Rectal smooth muscle tissue (tissue), 1 donor: ENCODE data around the gene FAM210A.

Experiments
- H3K27ac ChIP-seq: one replicate; pipeline ENCODE4 v1.7.0; 2013; ENCODE audit warnings: low read depth, low read length, inconsistent platforms
- H3K27me3 ChIP-seq: one replicate; pipeline ENCODE4 v1.7.0; 2013; ENCODE audit warnings: low read length; ENCODE audit not compliant: control insufficient read depth, insufficient read depth
- H3K36me3 ChIP-seq: one replicate; pipeline ENCODE4 v1.7.0; 2013; ENCODE audit warnings: low read length; ENCODE audit not compliant: control insufficient read depth, insufficient read depth
- H3K4me1 ChIP-seq: one replicate; pipeline ENCODE4 v1.7.0; 2013; ENCODE audit warnings: low read length; ENCODE audit not compliant: control insufficient read depth, insufficient read depth
- H3K4me3 ChIP-seq: one replicate; pipeline ENCODE4 v1.7.0; 2013; ENCODE audit warnings: low read length
- H3K9ac ChIP-seq: one replicate; pipeline ENCODE4 v1.7.0; 2013; ENCODE audit warnings: low read length

Gene FAM210A

DNA sequence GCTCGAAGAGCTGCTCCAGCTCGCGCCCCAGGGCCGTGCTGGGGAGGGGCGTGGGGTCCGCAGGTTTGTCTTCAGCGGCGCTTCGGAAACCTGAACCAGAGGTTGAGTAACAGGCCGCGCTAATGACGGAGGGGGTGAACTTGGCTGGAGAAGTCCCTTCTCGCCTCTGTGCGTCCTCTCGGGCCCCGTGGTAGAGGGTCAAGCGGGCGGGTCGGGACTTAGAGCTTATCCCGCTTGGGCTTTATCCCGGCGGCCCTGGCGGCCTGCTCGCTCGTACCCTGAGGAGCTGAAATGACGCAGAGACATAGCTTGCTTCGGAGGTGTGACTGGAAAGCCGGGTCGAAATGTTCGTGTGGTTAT lies 594 bp upstream of the FAM210A start:
- Histone ChIP-seq H3K4me1 (peaks cover 5% of the 10 kb centered on the region), H3K27ac (peak overlapping the region; percentile 89), H3K36me3 (no peaks in the 10 kb centered on the region), H3K4me3 (peak overlapping the region; percentile 99), H3K9ac (peak overlapping the region; percentile 72), H3K27me3 (no peaks in the 10 kb centered on the region)

GRCh38 chr18:13725566-13726231 lies 659 bp downstream of the FAM210A start:
- Histone ChIP-seq H3K27me3 (no peaks in the 10 kb centered on the region), H3K36me3 (no peaks in the 10 kb centered on the region), H3K4me3 (peak overlapping the region; percentile 99), H3K9ac (peak overlapping the region; percentile 42), H3K4me1 (peaks cover 5% of the 10 kb centered on the region), H3K27ac (peak overlapping the region; percentile 89)

DNA sequence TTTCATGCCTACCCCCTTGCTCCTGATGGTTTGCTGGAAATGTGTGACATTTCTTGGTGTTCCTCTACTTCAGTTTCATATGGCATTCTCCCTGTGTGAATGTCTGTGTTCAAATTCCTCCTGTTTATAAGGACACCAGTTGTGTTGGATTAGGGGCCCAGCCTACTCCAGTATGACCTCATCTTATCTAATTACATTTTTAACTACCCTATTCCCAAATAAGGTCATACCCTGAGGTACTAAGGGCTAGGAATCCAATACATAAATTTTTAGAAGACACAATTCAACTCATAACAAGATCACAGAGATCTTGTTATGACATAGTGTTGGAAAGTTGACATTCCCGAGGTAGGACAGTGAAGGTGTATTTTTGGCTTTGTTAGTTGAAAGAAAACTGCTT lies 5.5 kb downstream of the FAM210A start:
- Histone ChIP-seq H3K9ac (no peak overlapping the region), H3K36me3 (no peaks in the 10 kb centered on the region), H3K4me1 (peaks cover 3% of the 10 kb centered on the region)

GRCh38 chr18:13720123-13720522 lies 6.2 kb downstream of the FAM210A start:
- Histone ChIP-seq H3K9ac (no peak overlapping the region), H3K27ac (no peak overlapping the region), H3K27me3 (no peaks in the 10 kb centered on the region), H3K4me1 (peaks cover 3% of the 10 kb centered on the region), H3K4me3 (no peak overlapping the region), H3K36me3 (no peaks in the 10 kb centered on the region)

More for the DNA sequence above, 5.5 kb downstream of the FAM210A start:
- no peak overlapping the region for H3K4me3 ChIP-seq
- H3K27ac ChIP-seq: no peak overlapping the region
- no peaks in the 10 kb centered on the region for H3K27me3 ChIP-seq

GRCh38 chr18:13716916-13717315 lies 9.4 kb downstream of the FAM210A start:
- no peak overlapping the region for H3K9ac ChIP-seq
- H3K4me3 ChIP-seq: no peak overlapping the region
- H3K27ac ChIP-seq: no peak overlapping the region
- no peaks in the 10 kb centered on the region for H3K27me3 ChIP-seq
- H3K36me3 ChIP-seq: no peaks in the 10 kb centered on the region
- no peaks in the 10 kb centered on the region for H3K4me1 ChIP-seq

DNA sequence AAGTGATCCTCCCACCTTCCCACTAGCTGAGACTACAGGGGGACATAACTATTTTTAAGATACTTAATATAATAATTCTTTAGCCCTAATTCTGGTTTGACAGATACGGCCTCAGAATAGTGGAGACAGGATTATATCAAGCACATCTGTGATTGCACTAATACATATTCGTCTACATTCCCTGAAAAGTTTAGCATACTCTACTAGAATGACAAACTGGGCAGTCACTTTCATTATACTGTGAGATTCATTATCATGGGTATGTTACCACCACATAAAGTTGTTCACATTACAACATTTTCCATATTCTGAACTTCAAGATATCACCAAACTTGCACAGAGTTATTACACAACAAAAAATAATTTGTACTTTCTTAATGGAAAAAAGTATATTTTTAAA lies 11.0 kb downstream of the FAM210A start:
- H3K4me3 ChIP-seq: no peak overlapping the region
- no peak overlapping the region for H3K9ac ChIP-seq

GRCh38 chr18:13713455-13714055 lies 12.8 kb downstream of the FAM210A start:
- no peaks in the 10 kb centered on the region for H3K27me3 ChIP-seq
- no peak overlapping the region for H3K27ac ChIP-seq
- H3K36me3 ChIP-seq: no peaks in the 10 kb centered on the region
- H3K4me3 ChIP-seq: no peak overlapping the region
- no peaks in the 10 kb centered on the region for H3K4me1 ChIP-seq
- no peak overlapping the region for H3K9ac ChIP-seq

More for the DNA sequence above, 11.0 kb downstream of the FAM210A start:
- H3K4me1 ChIP-seq: no peaks in the 10 kb centered on the region
- H3K27me3 ChIP-seq: no peaks in the 10 kb centered on the region
- H3K36me3 ChIP-seq: no peaks in the 10 kb centered on the region
- H3K27ac ChIP-seq: no peak overlapping the region

DNA sequence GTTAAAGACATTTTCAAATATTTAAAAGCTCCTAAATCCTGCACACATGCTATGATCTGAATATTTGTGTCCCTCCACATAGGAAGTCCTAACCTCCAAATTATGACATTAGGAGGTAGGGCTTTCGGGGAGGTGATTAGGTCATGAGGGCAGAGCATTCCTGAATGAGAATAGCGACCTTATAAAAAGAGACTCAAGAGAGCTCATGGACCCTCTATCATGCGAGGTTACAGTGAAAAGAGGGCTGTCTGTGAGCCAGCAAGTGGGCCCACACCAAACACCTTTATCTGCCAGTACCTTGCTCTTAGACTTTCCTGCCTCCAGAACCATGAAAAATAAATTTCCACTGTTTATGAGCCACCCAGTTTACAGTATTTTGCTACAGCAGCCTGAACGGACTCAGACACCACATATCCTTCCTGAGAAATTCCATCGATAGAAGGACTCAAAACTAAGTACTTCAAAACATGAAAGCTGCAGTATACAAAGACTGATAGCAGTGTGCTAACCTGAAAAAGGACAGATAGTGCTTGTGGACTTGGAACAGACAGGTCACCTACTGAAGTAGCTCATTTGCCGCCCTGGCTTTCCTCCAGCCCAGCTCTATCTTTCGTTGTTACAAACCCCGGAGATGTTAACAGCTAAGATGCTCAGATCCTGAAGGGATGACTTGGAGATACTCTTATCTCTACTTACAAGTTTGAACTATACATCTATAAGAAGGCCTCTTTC lies 13.8 kb downstream of the FAM210A start:
- no peak overlapping the region for H3K27ac ChIP-seq
- H3K9ac ChIP-seq: no peak overlapping the region
- H3K4me1 ChIP-seq: no peaks in the 10 kb centered on the region
- no peaks in the 10 kb centered on the region for H3K27me3 ChIP-seq
- H3K36me3 ChIP-seq: no peaks in the 10 kb centered on the region
- H3K4me3 ChIP-seq: no peak overlapping the region

GRCh38 chr18:13710414-13710831 lies 15.9 kb downstream of the FAM210A start:
- Histone ChIP-seq H3K36me3 (no peaks in the 10 kb centered on the region), H3K27me3 (no peaks in the 10 kb centered on the region), H3K4me3 (no peak overlapping the region), H3K4me1 (no peaks in the 10 kb centered on the region), H3K9ac (no peak overlapping the region), H3K27ac (no peak overlapping the region)

DNA sequence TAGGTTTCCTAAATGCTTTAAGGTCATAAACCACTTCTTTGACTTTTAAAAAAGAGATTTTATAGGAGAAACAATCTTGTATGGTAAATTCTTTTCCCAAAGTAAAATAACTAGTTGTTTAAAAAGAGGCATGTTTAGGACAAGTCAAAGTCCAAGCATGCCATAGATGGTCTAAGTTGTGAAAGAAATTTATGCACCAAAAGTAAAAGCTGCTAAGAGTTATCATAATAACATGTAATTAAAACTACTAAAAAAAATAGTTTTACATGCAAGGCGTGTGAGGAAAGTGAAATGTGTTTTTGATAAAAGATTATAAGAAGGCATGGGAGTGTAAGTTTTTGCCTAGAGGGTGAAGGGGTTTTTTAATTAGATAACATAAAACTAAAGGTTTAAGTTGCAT lies 22.5 kb downstream of the FAM210A start:
- H3K27ac ChIP-seq: no peak overlapping the region
- H3K4me1 ChIP-seq: no peaks in the 10 kb centered on the region
- no peaks in the 10 kb centered on the region for H3K36me3 ChIP-seq
- no peak overlapping the region for H3K9ac ChIP-seq
- no peaks in the 10 kb centered on the region for H3K27me3 ChIP-seq
- H3K4me3 ChIP-seq: no peak overlapping the region

- Histone ChIP-seq H3K9ac (no peak overlapping the region), H3K4me1 (no peaks in the 10 kb centered on the region), H3K27ac (no peak overlapping the region), H3K36me3 (no peaks in the 10 kb centered on the region), H3K27me3 (no peaks in the 10 kb centered on the region), H3K4me3 (no peak overlapping the region)
Observed at GRCh38 chr18:13700153-13700552, 26.2 kb downstream of the FAM210A start.

DNA sequence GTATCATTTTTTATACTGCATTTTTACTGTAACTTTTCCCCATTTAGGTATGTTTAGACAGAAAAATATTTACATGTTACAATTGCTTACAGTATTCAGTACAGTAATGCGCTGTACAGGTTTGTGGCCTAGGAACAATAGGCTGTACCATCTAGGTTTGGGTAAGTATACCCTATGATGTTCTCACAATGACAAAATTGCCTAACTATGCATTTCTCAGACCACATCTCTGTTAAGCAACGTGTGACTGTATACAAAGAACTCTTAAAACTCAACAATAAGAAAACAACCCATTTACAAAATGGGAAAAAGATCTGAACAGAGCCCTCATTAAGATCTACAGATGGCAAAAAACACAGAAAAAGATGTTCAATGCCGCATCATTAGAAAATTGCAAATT lies 29.4 kb downstream of the FAM210A start:
- Histone ChIP-seq H3K4me1 (no peaks in the 10 kb centered on the region), H3K9ac (no peak overlapping the region), H3K36me3 (no peaks in the 10 kb centered on the region), H3K27me3 (no peaks in the 10 kb centered on the region), H3K4me3 (no peak overlapping the region), H3K27ac (no peak overlapping the region)
